ENCODE data around the gene EIF4E3. TPM values are rescaled to one million over a fixed set of nuclear protein-coding genes. Genes with fewer than 3 reads are reported as not detected.

EIF4E3 gene
- polyA plus RNA-seq, 1 donor from 2014 or later = 11.4 TPM

DNA sequence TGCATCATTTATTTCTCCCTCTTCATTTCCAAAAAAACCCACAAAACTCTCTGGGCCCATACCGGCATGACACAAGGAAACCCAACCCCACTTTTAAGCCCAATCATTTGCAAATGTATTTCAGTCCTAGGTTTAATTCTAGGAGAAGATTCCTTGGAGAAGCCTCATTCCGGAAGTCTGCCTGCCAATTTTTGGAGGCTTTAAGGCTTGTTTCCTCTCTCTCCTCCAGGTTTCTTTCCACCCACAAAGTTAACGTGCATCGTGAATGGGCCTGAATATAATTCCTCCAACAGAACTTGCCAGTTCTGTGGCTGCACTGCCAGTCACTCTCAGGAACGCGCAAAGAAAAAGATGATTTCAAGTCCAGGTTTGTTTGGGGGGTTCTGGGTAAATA, 71.8 kb downstream of the EIF4E3 start:
- H3K4me3 ChIP-seq (ENCODE audit: low read length) = no peak overlapping the region
- no peak overlapping the region for H2AFZ ChIP-seq (ENCODE audit: low read depth, low read length)
- H3K79me2 ChIP-seq (replicated peaks; ENCODE audit: insufficient read depth, low read length) = no peaks in the 10 kb centered on the region
- H3K9me2 ChIP-seq (ENCODE audit: insufficient read depth, low read length) = no peaks in the 10 kb centered on the region
- TF ChIP-seq POLR2AphosphoS5 (IDR thresholded peaks at IDR 0.05) (no peak), SMC3 (conservative IDR thresholded peaks at IDR 0.05; ENCODE audit: poor library complexity) (no peak), TAF1 (IDR thresholded peaks at IDR 0.05; ENCODE audit: low read depth) (no peak), RAD21 (conservative IDR thresholded peaks at IDR 0.05) (no peak)
- TF ChIP-seq, protein P1, sequence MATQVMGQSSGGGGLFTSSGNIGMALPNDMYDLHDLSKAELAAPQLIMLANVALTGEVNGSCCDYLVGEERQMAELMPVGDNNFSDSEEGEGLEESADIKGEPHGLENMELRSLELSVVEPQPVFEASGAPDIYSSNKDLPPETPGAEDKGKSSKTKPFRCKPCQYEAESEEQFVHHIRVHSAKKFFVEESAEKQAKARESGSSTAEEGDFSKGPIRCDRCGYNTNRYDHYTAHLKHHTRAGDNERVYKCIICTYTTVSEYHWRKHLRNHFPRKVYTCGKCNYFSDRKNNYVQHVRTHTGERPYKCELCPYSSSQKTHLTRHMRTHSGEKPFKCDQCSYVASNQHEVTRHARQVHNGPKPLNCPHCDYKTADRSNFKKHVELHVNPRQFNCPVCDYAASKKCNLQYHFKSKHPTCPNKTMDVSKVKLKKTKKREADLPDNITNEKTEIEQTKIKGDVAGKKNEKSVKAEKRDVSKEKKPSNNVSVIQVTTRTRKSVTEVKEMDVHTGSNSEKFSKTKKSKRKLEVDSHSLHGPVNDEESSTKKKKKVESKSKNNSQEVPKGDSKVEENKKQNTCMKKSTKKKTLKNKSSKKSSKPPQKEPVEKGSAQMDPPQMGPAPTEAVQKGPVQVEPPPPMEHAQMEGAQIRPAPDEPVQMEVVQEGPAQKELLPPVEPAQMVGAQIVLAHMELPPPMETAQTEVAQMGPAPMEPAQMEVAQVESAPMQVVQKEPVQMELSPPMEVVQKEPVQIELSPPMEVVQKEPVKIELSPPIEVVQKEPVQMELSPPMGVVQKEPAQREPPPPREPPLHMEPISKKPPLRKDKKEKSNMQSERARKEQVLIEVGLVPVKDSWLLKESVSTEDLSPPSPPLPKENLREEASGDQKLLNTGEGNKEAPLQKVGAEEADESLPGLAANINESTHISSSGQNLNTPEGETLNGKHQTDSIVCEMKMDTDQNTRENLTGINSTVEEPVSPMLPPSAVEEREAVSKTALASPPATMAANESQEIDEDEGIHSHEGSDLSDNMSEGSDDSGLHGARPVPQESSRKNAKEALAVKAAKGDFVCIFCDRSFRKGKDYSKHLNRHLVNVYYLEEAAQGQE (IDR thresholded peaks at IDR 0.05; ENCODE audit: borderline replicate concordance) = no peak
- no peak overlapping the region for H3K4me2 ChIP-seq (ENCODE audit: low read length)
- no peaks in the 10 kb centered on the region for H4K20me1 ChIP-seq (ENCODE audit: insufficient read depth)
- no peak overlapping the region for H3K27ac ChIP-seq (ENCODE audit: low read length)
- no peaks in the 10 kb centered on the region for H3K27me3 ChIP-seq (ENCODE audit: insufficient read depth, low read depth, low read length)
- no peaks in the 10 kb centered on the region for H3F3A ChIP-seq (ENCODE audit: insufficient read depth, low read length, poor library complexity, severe bottlenecking)
- no peak overlapping the region for H3K9ac ChIP-seq (ENCODE audit: low read length)
- H3K36me3 ChIP-seq (ENCODE audit: insufficient read depth, low read length) = no peaks in the 10 kb centered on the region
- no peaks in the 10 kb centered on the region for H3K9me3 ChIP-seq (ENCODE audit: low read length)

DNA sequence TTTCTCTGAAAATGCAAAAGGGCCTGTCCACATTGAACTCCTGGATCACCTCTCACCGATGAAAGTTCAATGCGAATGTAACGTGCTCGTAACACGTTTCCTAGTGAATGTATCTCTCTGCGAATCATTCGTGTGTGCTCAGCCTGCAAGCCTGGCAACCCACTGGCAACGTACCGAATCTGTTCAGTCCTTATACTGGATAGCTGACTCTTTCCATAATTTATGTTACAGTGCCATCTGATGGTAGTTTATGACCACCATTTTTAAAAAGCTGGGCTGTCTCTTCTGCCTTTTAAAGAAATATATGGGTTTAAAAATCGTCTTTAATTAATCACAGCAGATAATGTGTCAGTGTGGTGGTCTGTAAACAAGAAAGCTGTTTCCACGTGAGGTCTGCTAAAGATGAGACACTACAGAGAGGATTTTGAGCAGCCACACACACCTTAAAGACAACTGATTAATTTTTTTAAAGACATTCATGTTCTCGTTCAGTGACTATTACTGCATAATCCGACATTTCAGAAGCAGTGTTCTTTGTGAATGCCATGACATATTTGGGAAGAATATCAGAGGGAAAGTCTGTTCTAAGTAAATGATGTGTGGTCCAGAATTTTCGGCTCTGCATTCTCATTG, 72.3 kb downstream of the EIF4E3 start:
- TF ChIP-seq TAF1 (IDR thresholded peaks at IDR 0.05; ENCODE audit: low read depth) (no peak), EP300 (conservative IDR thresholded peaks at IDR 0.05; ENCODE audit: poor library complexity, severe bottlenecking) (no peak), EZH2 (IDR thresholded peaks at IDR 0.05; ENCODE audit: borderline replicate concordance, insufficient read depth, low read length, poor library complexity, severe bottlenecking) (no peak), SMC3 (conservative IDR thresholded peaks at IDR 0.05; ENCODE audit: poor library complexity) (peak; percentile 88), RAD21 (conservative IDR thresholded peaks at IDR 0.05) (peak; percentile 90)
- TF ChIP-seq, protein P2, sequence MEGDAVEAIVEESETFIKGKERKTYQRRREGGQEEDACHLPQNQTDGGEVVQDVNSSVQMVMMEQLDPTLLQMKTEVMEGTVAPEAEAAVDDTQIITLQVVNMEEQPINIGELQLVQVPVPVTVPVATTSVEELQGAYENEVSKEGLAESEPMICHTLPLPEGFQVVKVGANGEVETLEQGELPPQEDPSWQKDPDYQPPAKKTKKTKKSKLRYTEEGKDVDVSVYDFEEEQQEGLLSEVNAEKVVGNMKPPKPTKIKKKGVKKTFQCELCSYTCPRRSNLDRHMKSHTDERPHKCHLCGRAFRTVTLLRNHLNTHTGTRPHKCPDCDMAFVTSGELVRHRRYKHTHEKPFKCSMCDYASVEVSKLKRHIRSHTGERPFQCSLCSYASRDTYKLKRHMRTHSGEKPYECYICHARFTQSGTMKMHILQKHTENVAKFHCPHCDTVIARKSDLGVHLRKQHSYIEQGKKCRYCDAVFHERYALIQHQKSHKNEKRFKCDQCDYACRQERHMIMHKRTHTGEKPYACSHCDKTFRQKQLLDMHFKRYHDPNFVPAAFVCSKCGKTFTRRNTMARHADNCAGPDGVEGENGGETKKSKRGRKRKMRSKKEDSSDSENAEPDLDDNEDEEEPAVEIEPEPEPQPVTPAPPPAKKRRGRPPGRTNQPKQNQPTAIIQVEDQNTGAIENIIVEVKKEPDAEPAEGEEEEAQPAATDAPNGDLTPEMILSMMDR (IDR thresholded peaks at IDR 0.05; ENCODE audit: poor library complexity, severe bottlenecking) = peak; percentile 85
- no peak overlapping the region for H3K9ac ChIP-seq (ENCODE audit: low read length)
- H3K9me3 ChIP-seq (ENCODE audit: low read length) = no peaks in the 10 kb centered on the region
- H3K27ac ChIP-seq (ENCODE audit: low read length) = no peak overlapping the region
- no peaks in the 10 kb centered on the region for H4K20me1 ChIP-seq (ENCODE audit: insufficient read depth)
- no peak overlapping the region for H3K4me3 ChIP-seq (ENCODE audit: low read length)
- no peaks in the 10 kb centered on the region for H3F3A ChIP-seq (ENCODE audit: insufficient read depth, low read length, poor library complexity, severe bottlenecking)
- H3K4me2 ChIP-seq (ENCODE audit: low read length) = no peak overlapping the region
- no peaks in the 10 kb centered on the region for H3K79me2 ChIP-seq (replicated peaks; ENCODE audit: insufficient read depth, low read length)
- H3K27me3 ChIP-seq (ENCODE audit: insufficient read depth, low read depth, low read length) = no peaks in the 10 kb centered on the region
- H3K36me3 ChIP-seq (ENCODE audit: insufficient read depth, low read length) = no peaks in the 10 kb centered on the region
- no peaks in the 10 kb centered on the region for H3K9me2 ChIP-seq (ENCODE audit: insufficient read depth, low read length)
- no peak overlapping the region for H2AFZ ChIP-seq (ENCODE audit: low read depth, low read length)

DNA sequence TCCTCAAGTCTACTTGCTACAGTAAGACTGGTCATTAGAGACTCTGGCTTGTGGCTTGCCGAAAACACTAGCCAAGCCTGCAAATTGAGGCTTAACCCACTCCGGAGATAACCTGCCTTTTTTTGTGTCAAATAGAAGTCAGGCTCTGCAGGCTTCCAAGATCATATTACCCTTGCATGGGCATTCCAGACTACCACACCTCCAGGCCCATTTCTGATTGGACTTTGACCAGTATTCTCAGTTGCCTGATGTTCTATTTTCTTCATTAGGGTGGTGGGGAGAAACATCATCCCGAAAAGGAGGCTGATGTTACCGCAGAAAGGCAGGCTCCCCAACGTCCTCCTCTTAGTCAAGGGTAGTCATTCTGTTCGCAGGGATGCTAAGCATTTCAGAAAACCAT, 73.6 kb downstream of the EIF4E3 start:
- Histone ChIP-seq H3K9me2 (ENCODE audit: insufficient read depth, low read length) (no peaks in the 10 kb centered on the region), H3K4me3 (ENCODE audit: low read length) (no peak overlapping the region), H3K9ac (ENCODE audit: low read length) (no peak overlapping the region), H3F3A (ENCODE audit: insufficient read depth, low read length, poor library complexity, severe bottlenecking) (no peaks in the 10 kb centered on the region), H4K20me1 (ENCODE audit: insufficient read depth) (no peaks in the 10 kb centered on the region), H3K9me3 (ENCODE audit: low read length) (no peaks in the 10 kb centered on the region), H3K79me2 (replicated peaks; ENCODE audit: insufficient read depth, low read length) (no peaks in the 10 kb centered on the region), H3K36me3 (ENCODE audit: insufficient read depth, low read length) (no peaks in the 10 kb centered on the region), H3K27me3 (ENCODE audit: insufficient read depth, low read depth, low read length) (no peaks in the 10 kb centered on the region), H3K4me2 (ENCODE audit: low read length) (no peak overlapping the region), H3K27ac (ENCODE audit: low read length) (no peak overlapping the region), H2AFZ (ENCODE audit: low read depth, low read length) (no peak overlapping the region)
- TF ChIP-seq MXI1 (conservative IDR thresholded peaks at IDR 0.05; ENCODE audit: poor library complexity, severe bottlenecking) (no peak), TAF1 (IDR thresholded peaks at IDR 0.05; ENCODE audit: low read depth) (no peak), SMC3 (conservative IDR thresholded peaks at IDR 0.05; ENCODE audit: poor library complexity) (no peak), POLR2AphosphoS5 (IDR thresholded peaks at IDR 0.05) (no peak), RAD21 (conservative IDR thresholded peaks at IDR 0.05) (no peak), EZH2 (IDR thresholded peaks at IDR 0.05; ENCODE audit: borderline replicate concordance, insufficient read depth, low read length, poor library complexity, severe bottlenecking) (no peak), EP300 (conservative IDR thresholded peaks at IDR 0.05; ENCODE audit: poor library complexity, severe bottlenecking) (no peak)
- TF ChIP-seq, protein P1 (IDR thresholded peaks at IDR 0.05; ENCODE audit: borderline replicate concordance) = no peak
- TF ChIP-seq, protein P2 (IDR thresholded peaks at IDR 0.05; ENCODE audit: poor library complexity, severe bottlenecking) = no peak

All from neural cell (in vitro differentiated cells).